Astrocyte of the hippocampus (primary cell): Measurements from ENCODE around the gene KCNQ2.

Experiments
- DNase-seq: peaks from one replicate; pipeline ENCODE4 v3.0.0; 2011; ENCODE audit warnings: low read depth, low spot score

KCNQ2 gene

DNA sequence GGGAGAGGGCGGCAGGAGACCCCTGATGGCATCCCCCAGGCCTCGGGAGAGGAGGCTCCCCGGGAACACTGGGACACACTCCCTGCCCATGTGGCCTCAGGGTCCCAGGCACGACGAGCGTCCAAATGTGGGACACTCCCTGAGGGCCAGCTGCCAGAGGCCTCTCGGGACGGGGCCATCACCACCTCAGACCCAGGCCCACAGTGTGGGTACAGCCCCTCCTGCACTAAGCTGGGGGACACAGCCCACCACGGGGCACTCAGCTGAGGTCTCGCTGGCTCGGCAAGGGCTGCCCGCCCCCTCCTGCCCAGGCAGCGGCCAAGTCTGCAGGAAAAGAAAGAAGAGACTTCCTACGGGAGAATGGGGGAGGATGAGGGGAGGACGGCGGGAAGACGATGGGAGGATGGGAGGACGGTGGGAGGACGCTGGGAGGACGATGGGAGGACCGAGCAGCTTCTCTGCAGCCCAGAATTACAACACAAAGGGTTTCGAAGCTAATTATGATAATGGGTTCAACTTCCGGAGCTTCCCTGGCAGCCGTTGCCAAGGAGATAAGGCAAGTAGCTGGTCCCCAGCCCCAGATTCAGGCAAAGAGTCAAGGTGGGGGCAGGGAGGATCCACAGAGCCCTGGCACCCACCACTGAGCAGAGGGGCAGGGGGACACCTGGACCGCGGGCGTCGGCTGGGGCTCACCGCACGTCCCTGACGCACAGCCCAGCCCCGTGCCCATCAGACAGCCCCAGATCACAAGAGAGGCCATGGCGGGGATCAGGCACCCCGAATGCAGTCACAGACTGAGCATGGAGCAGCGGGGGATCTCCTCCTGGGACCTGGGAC is 17.5 kb downstream of the KCNQ2 start:
- no peak for DNase-seq

DNA sequence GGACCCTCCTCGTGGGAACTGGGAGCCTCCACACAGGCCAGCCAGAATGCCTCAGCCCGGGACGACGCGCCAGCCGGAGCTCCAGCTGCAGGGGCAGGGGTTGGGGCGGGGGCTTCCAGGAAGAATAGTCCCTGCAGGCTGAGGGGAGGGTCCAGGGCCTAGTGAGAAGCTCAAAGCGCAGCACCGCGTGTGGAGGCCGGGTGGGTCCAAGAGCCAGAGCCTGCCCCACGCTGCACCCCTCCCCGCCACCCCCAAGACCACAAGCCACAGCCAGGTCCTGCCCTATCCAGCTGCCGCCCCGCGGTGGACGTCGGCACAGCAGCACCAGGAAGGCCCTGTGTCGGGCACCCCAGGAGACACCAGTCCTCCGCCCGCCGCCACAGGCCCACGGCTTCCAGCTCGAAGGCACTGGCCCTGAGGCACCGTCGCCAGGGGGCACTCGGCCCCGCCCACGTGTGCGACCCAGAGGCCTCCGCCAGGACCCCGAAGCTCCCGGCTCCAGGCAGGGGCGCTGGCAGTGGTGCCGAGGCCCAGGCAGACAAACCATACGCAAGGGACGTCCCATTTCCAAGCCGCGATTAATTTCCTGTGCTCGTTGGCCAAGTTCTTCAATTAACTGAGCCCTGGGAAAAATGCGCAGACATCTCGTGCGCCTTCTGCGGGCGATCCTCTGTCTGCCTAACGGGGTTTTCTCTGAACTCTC is 19.5 kb downstream of the KCNQ2 start:
- DNase-seq, result no peak

- no peak for DNase-seq
These were observed 20.1 kb downstream of the KCNQ2 start for GRCh38 chr20:63452341-63452740.

DNA sequence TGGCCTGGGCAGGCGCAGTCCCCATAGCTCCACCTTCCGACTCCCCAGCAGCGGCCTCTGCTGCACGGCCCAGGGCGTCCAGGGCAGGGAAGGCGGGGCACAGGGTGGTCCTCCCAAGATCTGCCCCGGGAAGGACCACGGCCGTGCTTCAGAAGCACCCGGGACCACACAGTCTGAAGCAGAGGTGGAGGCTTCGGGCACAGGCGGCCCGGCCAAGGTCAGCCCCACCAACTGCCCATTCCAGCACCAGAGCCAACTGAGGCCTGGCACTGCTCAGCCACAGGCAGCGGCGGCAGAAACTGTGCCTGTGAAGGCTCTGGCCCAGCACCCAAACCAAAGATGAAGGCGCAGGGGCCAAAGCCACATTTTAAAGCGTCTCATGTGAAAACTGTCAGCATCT is 20.6 kb downstream of the KCNQ2 start:
- DNase-seq, result no peak

DNA sequence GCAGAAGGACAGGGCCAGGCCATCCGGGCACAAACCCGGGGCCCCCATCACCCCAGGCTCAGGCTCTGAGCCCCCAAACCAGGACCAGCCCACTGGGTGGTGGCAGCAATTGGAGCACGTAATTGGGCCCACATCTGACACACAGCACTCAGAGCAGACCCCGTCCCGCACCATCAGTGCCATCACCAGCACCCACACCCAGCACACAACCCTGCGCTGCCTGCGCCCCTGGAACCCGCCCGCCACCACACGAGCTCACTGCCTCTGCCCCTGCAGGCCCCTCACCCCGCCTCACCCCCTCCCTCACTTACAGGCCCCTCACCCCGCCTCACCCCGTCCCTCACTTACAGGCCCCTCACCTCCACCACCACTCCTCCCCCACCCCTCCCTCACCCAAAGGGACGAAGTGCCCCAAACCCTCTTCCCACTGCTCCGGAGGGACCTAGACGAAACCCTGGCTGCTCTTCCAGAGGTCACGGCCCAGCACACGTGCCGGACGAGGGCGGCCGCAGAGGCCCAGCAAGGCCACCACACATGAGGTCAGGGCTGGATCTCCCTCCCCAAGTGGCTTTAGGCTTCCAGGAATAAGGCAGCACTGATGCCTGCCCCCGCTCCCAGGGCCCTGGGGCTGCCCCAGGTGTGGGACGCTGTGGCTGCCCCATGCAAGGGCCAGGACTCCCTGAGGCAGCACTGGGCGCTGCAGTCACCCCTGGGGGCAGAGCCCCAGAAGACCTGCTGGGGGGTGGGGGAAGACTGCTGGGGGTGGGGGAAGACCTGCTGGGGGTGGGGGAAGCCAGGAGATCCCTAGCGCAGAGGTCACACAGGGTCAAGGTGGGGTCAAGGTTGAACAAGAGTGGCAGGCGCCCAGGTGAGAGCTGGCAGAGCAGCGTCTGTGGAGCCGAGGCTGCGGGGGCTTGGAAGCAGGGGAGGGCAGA is 22.4 kb downstream of the KCNQ2 start:
- DNase-seq, result no peak

GRCh38 chr20:63449025-63449424 is 23.4 kb downstream of the KCNQ2 start:
- DNase-seq, result no peak

GRCh38 chr20:63448031-63448430 is 24.4 kb downstream of the KCNQ2 start:
- no peak for DNase-seq

DNA sequence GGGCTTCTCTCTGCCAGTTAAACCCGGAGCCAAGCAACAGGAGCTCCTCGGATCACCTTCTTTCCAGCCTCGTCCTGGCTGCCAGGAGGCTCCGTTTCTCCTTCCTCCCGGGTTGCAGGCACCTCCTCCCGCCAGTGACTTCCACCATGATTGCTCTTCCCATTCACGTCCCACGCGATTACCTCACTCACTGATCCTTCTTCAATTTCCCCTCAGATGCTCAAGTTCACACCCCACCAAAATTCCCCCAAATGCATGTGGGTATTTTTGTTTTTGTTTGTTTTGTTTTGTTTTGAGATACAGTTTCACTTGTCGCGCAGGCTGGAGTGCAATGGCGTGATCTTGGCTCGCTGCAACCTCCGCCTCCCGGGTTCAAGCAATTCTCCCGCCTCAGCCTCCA is 25.1 kb downstream of the KCNQ2 start:
- no peak for DNase-seq

DNA sequence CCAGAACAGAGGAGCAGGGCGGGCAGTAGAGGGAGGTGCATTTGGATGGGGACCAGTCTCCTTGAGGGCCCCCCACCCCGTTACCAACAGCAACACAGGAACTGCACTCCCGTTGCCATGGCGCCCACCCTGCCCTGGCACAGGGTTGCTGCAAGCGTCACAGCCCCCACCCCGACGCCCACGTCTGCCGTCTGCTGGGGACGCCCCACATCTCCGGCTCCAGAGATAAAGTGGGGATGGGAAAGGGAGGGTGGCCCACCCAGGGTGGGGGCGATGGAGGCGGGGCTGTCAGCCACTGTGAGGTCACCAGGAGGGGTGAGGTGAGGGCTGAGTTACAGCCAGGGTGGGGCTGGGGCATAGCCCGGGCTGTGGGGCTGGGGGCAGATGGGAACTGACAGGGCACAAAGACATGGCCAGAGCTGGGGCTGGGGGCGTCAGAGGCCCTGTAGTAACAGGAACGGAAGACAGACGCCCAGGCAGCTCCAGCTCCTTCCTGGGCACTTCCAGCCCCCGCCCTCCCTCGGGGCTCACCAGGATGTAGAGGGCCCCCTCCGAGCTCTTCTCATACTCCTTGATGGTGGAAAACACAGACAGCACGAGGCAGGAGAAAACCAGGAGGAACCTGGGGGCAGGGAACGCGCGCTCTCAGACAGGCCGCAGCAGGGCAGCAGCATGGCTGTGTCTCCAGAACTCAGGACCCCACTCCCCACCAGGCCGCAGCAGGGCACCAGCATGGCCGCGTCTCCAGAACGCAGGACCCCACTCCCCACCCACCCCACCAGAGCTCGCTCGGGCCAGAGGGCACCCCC is 26.0 kb downstream of the KCNQ2 start:
- no peak for DNase-seq

DNA sequence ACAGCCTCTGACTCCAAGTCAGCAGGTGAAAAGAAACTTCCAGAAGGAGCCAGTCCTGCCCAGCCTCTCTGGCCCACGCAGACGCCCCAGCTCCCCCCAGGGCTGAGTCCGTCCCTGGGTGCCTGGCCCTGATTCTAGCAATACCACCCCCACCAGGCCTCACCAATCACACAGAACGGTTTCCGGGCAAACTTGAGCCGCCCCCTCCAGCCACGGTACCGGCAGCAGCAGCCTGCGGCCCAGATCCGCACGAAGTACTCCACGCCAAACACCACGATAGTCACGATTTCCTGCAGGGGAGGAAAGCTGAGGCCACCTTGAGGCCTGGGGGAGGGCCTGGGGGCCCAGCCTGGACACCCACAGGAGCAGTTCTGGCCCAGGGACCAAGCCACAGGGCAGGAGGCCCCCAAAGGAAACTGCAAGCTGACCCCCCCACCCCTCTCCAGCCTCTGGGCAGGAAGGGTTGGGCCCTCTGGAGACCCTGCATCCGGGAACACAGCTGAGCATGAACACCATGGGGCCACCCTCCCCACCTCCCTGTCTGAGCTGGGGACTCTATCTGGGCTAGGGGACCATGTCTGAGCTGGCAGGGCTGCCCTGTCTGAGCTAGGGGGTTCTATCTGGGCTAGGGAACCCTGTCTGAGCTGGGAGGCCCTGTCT is 27.2 kb downstream of the KCNQ2 start:
- DNase-seq, result no peak

- DNase-seq, result no peak
These were observed 27.9 kb downstream of the KCNQ2 start for GRCh38 chr20:63444548-63444947.

- no peak for DNase-seq
These were observed 28.7 kb downstream of the KCNQ2 start for GRCh38 chr20:63443606-63444395.

- DNase-seq, result peak; percentile 64
These were observed 30.4 kb downstream of the KCNQ2 start for GRCh38 chr20:63442100-63442493.

GRCh38 chr20:63441136-63442099 is 31.0 kb downstream of the KCNQ2 start:
- DNase-seq, result no peak

DNA sequence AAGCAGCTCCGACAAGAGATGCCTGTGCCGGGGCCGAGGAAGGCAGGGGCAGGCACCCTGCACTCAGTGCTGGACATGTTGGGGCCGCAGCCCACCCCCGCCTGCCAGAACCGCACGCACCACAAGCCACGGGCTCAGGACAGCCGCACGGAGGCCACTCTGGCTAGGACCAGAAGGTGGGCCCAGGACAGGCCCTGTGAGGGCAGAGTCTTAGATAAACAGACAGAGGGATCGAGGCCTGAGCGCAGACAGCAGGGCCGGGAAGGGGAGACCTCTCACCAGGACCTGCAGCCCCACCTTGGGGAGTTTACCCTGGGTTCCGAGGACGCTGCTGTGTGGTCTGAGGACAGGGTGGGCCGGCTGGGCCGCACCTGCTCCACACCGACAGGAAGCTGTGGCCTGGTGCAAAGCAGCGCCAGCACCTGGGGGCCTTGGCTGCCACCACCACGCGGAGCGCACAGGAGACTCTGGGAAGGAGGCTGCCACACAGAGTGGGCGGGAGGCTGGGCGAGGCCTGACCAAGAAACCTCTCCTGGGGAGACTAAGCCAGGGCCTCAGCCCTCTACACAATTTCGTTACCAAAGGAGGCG is 32.0 kb downstream of the KCNQ2 start:
- no peak for DNase-seq

GRCh38 chr20:63439866-63440265 is 32.6 kb downstream of the KCNQ2 start:
- DNase-seq, result no peak

DNA sequence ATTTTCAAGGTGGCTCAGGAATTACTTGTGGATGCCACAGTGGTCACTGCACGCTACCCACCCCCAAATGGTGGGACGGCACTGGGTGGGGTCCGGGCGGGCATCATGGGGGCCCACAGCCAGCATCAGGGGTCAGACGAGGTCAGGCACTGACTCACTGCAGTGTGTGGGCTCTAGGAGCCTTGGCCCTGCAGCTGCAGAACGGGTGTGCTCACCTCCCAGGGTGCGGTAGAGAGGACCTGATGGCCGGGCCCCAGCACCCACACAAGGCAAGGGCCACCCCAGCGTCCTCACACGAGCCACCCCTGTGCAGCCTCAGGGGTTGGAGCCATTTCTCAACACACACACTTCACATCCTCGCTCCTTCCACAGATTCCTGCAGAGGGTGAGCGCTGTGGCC is 34.3 kb downstream of the KCNQ2 start:
- no peak for DNase-seq

DNA sequence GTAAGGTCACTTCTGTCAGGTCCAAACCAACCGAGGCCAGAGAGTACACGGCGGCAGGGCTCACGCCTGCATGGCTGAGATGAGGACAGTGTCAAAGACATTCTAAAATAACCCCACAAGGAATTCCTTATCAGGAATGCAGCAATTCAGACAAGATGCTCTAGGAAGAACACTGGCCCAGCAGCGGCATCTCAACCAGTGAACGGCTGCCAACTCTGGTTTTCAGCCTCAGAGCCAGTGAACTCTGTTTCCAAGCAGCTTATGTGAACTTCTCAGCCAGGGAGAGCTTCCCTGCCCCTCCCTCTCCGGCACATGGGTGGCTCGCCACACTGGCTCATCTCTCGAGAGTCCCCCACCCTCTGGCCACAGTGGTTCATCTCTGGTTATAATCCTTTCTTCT is 36.9 kb downstream of the KCNQ2 start:
- DNase-seq, result no peak
